Mesendoderm (in vitro differentiated cells): Measurements from ENCODE around the gene P2RX2.

Experiments used
- DNase-seq: peaks from one replicate; pipeline ENCODE4 v3.0.0; 2013
- H2AK5ac ChIP-seq: 2 replicates; pipeline ENCODE4 v1.6.1; 2013; ENCODE audit warnings: low read length, inconsistent platforms
- H2BK120ac ChIP-seq: 2 replicates; pipeline ENCODE4 v1.6.1; 2013; ENCODE audit warnings: low read depth, mild to moderate bottlenecking, low read length, moderate library complexity, mixed read lengths
- H2BK15ac ChIP-seq: replicated peaks from 2 replicates; pipeline ENCODE4 v1.6.1; 2013; ENCODE audit warnings: low read depth, mild to moderate bottlenecking, moderate library complexity
- H2BK5ac ChIP-seq: 2 replicates; pipeline ENCODE4 v1.6.1; 2013; ENCODE audit warnings: low read length, inconsistent platforms
- H3K18ac ChIP-seq: 2 replicates; pipeline ENCODE4 v1.6.1; 2013; ENCODE audit warnings: mild to moderate bottlenecking, low read length, mixed read lengths
- H3K23ac ChIP-seq: one replicate; pipeline ENCODE4 v1.6.1; 2013; ENCODE audit warnings: low read length
- H3K27ac ChIP-seq: 2 replicates; pipeline ENCODE4 v1.5.1; 2013; ENCODE audit warnings: low read depth, mild to moderate bottlenecking, inconsistent platforms, low read length, moderate library complexity
- H3K27me3 ChIP-seq: 2 replicates; pipeline ENCODE4 v1.6.1; 2013; ENCODE audit warnings: low read length, control low read depth, mild to moderate bottlenecking, inconsistent platforms; ENCODE audit not compliant: insufficient read depth, poor library complexity
- H3K36me3 ChIP-seq: 2 replicates; pipeline ENCODE4 v1.6.1; 2013; ENCODE audit warnings: low read length, inconsistent platforms; ENCODE audit not compliant: control insufficient read depth, insufficient read depth
- H3K4ac ChIP-seq: one replicate; pipeline ENCODE4 v1.6.1; 2013; ENCODE audit warnings: low read depth, mild to moderate bottlenecking, low read length, moderate library complexity
- H3K4me1 ChIP-seq: 2 replicates; pipeline ENCODE4 v1.6.1; 2013; ENCODE audit warnings: low read depth, low read length, inconsistent platforms; ENCODE audit not compliant: control insufficient read depth
- H3K4me2 ChIP-seq: 2 replicates; pipeline ENCODE4 v1.6.1; 2013; ENCODE audit warnings: low read length
- H3K4me3 ChIP-seq: 2 replicates; pipeline ENCODE4 v1.5.1; 2013; ENCODE audit warnings: mild to moderate bottlenecking, low read length
- H3K56ac ChIP-seq: one replicate; pipeline ENCODE4 v1.6.1; 2013; ENCODE audit warnings: low read length
- H3K79me1 ChIP-seq: 2 replicates; pipeline ENCODE4 v1.6.1; 2013; ENCODE audit warnings: low read length, inconsistent platforms
- H3K79me2 ChIP-seq: 2 replicates; pipeline ENCODE4 v1.6.1; 2013; ENCODE audit warnings: mild to moderate bottlenecking, low read length; ENCODE audit not compliant: control insufficient read depth, insufficient read depth
- H3K9ac ChIP-seq: 2 replicates; pipeline ENCODE4 v1.6.1; 2013; ENCODE audit warnings: low read length, inconsistent platforms
- H4K5ac ChIP-seq: one replicate; pipeline ENCODE4 v1.6.1; 2013; ENCODE audit warnings: low read length
- H4K8ac ChIP-seq: one replicate; pipeline ENCODE4 v1.6.1; 2013; ENCODE audit warnings: low read depth, mild to moderate bottlenecking, control low read depth, low read length, moderate library complexity
- WGBS: extraction: QIAGEN DNeasy Blood & Tissue Kit; methylation state at CpG from one replicate; pipeline ENCODE4 v1.1.7; 2013; ENCODE audit warnings: low lambda C conversion rate, missing lambda C conversion rate; ENCODE audit not compliant: insufficient coverage; ENCODE audit errors: extremely low coverage; 5-methylcytosine and 5-hydroxymethylcytosine counted together

P2RX2 gene

GRCh38 chr12:132664206-132665148, 45.9 kb downstream of the P2RX2 start:
- Histone ChIP-seq H3K4me1 (no peaks in the 10 kb centered on the region), H3K4me2 (no peak overlapping the region), H3K79me2 (no peaks in the 10 kb centered on the region), H3K18ac (no peak overlapping the region), H3K9ac (no peak overlapping the region), H3K27me3 (no peaks in the 10 kb centered on the region), H2BK15ac (no peak overlapping the region), H4K5ac (no peak overlapping the region), H3K4ac (no peak overlapping the region), H3K4me3 (no peak overlapping the region), H3K56ac (no peak overlapping the region), H4K8ac (no peak overlapping the region), H3K23ac (peak overlapping the region; percentile 57), H2BK120ac (no peak overlapping the region), H3K79me1 (peaks cover 8% of the 10 kb centered on the region), H2BK5ac (no peak overlapping the region), H2AK5ac (no peak overlapping the region), H3K27ac (no peak overlapping the region), H3K36me3 (peaks cover 39% of the 10 kb centered on the region)
- WGBS, result no CpG with 5 or more reads among the region's 21 CpGs
- DNase-seq, result peak; percentile 53

DNA sequence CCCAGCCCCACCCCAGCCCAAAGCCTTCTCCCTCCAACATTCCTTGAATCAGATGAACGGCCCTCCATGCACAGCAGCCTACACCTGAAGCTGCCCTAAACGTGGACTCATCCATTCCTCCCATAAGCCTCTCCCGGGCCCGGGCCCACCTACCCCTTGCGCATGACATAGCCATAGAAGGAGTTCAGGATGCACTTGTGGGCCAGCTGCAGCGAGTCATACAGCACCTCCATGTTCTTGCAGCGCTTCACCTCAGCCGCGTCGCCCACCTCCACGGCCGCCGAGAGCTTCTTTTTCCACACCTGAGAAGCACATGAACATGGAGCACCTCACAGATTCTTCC, 46.5 kb downstream of the P2RX2 start:
- Histone ChIP-seq H3K79me2 (no peaks in the 10 kb centered on the region), H3K27me3 (no peaks in the 10 kb centered on the region), H4K5ac (no peak overlapping the region), H3K27ac (no peak overlapping the region), H4K8ac (no peak overlapping the region), H2BK15ac (no peak overlapping the region), H3K36me3 (peaks cover 41% of the 10 kb centered on the region), H3K18ac (no peak overlapping the region), H3K79me1 (peaks cover 8% of the 10 kb centered on the region), H3K4me3 (no peak overlapping the region), H2BK5ac (no peak overlapping the region), H2AK5ac (no peak overlapping the region), H3K4ac (no peak overlapping the region), H2BK120ac (no peak overlapping the region), H3K4me2 (no peak overlapping the region), H3K9ac (no peak overlapping the region), H3K23ac (peak overlapping the region; percentile 57), H3K4me1 (no peaks in the 10 kb centered on the region), H3K56ac (no peak overlapping the region)
- WGBS, result no CpG with 5 or more reads among the region's 13 CpGs
- DNase-seq, result no peak

- H3K4me1 ChIP-seq, result no peaks in the 10 kb centered on the region
- H3K36me3 ChIP-seq, result peaks cover 35% of the 10 kb centered on the region
- H2BK15ac ChIP-seq, result no peak overlapping the region
- no peak overlapping the region for H2AK5ac ChIP-seq
- no peak overlapping the region for H2BK120ac ChIP-seq
- no peak overlapping the region for H3K18ac ChIP-seq
- H4K5ac ChIP-seq, result no peak overlapping the region
- peaks cover 8% of the 10 kb centered on the region for H3K79me1 ChIP-seq
- no peak overlapping the region for H3K4me2 ChIP-seq
- WGBS, result no CpG with 5 or more reads among the region's 6 CpGs
- no peak overlapping the region for H3K23ac ChIP-seq
- no peak overlapping the region for H3K27ac ChIP-seq
- H2BK5ac ChIP-seq, result no peak overlapping the region
- no peaks in the 10 kb centered on the region for H3K79me2 ChIP-seq
- no peaks in the 10 kb centered on the region for H3K27me3 ChIP-seq
- H3K4me3 ChIP-seq, result no peak overlapping the region
- no peak overlapping the region for H3K56ac ChIP-seq
- no peak overlapping the region for H3K9ac ChIP-seq
- H4K8ac ChIP-seq, result no peak overlapping the region
- no peak for DNase-seq
- no peak overlapping the region for H3K4ac ChIP-seq
Measured at GRCh38 chr12:132665794-132666193, 47.2 kb downstream of the P2RX2 start.

GRCh38 chr12:132668191-132669088, 49.9 kb downstream of the P2RX2 start:
- DNase-seq, result no peak
- Histone ChIP-seq H3K79me2 (no peaks in the 10 kb centered on the region), H3K23ac (no peak overlapping the region), H3K27me3 (no peaks in the 10 kb centered on the region), H3K4me3 (no peak overlapping the region), H3K4me2 (no peak overlapping the region), H3K9ac (no peak overlapping the region), H2BK120ac (no peak overlapping the region), H3K56ac (no peak overlapping the region), H3K27ac (no peak overlapping the region), H4K5ac (no peak overlapping the region), H3K4me1 (no peaks in the 10 kb centered on the region), H4K8ac (no peak overlapping the region), H3K18ac (no peak overlapping the region), H3K79me1 (no peaks in the 10 kb centered on the region), H2BK5ac (no peak overlapping the region), H3K4ac (no peak overlapping the region), H2BK15ac (no peak overlapping the region), H2AK5ac (no peak overlapping the region), H3K36me3 (peaks cover 32% of the 10 kb centered on the region)
- no CpG with 5 or more reads among the region's 30 CpGs for WGBS

DNA sequence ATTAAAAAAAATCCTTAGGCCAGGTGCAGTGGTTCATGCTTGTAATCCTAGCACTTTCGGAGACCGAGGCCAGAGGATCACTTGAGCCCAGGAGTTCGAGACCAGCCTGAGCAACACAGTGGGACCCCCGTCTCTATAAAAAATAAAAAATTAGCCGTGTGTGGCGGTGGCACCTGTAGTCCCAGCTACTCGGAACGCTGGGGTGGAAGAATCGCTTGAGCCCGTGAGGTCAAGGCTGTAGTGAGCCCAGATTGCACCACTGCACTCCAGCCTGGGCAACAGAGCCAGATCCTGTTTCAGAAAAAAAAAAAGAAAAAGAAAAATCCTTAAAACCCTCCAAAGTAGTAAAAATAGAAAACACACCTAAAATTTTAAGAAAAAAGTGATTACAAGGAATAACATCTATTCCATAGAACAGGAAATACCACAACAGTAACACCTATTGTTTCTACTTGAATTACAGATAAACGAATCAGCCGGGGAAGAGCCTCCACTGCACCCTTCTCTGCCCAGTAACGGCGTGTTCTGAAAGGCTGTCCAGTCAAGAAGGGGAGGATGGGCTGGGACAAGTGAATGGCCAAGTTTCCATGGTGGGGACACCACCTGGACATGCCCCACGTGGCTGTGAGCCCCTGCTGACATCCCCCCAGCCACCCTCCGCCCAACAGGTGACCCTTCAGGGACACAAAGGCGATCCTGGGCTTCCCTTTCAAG, 50.7 kb downstream of the P2RX2 start:
- no peak overlapping the region for H2AK5ac ChIP-seq
- H3K23ac ChIP-seq, result no peak overlapping the region
- no peak overlapping the region for H2BK5ac ChIP-seq
- H3K4me2 ChIP-seq, result no peak overlapping the region
- no peak overlapping the region for H3K9ac ChIP-seq
- DNase-seq, result peak; percentile 17
- peaks cover 34% of the 10 kb centered on the region for H3K36me3 ChIP-seq
- H3K4me1 ChIP-seq, result no peaks in the 10 kb centered on the region
- no peak overlapping the region for H2BK120ac ChIP-seq
- H3K79me2 ChIP-seq, result no peaks in the 10 kb centered on the region
- H3K27ac ChIP-seq, result no peak overlapping the region
- no peak overlapping the region for H4K8ac ChIP-seq
- no peaks in the 10 kb centered on the region for H3K27me3 ChIP-seq
- H3K18ac ChIP-seq, result no peak overlapping the region
- no peaks in the 10 kb centered on the region for H3K79me1 ChIP-seq
- H4K5ac ChIP-seq, result no peak overlapping the region
- H3K4ac ChIP-seq, result no peak overlapping the region
- H3K4me3 ChIP-seq, result no peak overlapping the region
- H2BK15ac ChIP-seq, result no peak overlapping the region
- no CpG with 5 or more reads among the region's 17 CpGs for WGBS
- H3K56ac ChIP-seq, result no peak overlapping the region
